HepG2 (cell line): Measurements from ENCODE around the gene KMT2E.

ENCODE experiments used
- CEBPZ ChIP-seq: IDR thresholded peaks from 2 replicates; pipeline ENCODE4 v1.6.1; 2012; ENCODE audit warnings: low read length, improper control_type of control experiment
- CTCF ChIP-seq: sonication (generic); formaldehyde crosslinking; IDR thresholded peaks from 2 replicates; pipeline ENCODE4 v1.5.0; 2020; ENCODE audit warnings: mild to moderate bottlenecking, missing genetic modification reagents, moderate library complexity
- HDAC1 ChIP-seq: sonication (generic); formaldehyde crosslinking; IDR thresholded peaks from 2 replicates; pipeline ENCODE4 v1.5.1; 2020; ENCODE audit warnings: mild to moderate bottlenecking, missing genetic modification reagents
- MED13 ChIP-seq: sonication (generic); formaldehyde crosslinking; IDR thresholded peaks from 2 replicates; pipeline ENCODE4 v1.5.0; 2020; ENCODE audit warnings: missing genetic modification reagents
- POLR2A ChIP-seq, 2 experiments: IDR thresholded peaks; 2 replicates each; pipeline ENCODE4 v1.6.1; 2011; ENCODE audit warnings: low read depth in 2 of 2, low read length in 2 of 2, mild to moderate bottlenecking in 1 of 2, moderate library complexity in 1 of 2; ENCODE audit not compliant: insufficient read depth in 1 of 2
- STAT6 ChIP-seq: sonication (generic); formaldehyde crosslinking; IDR thresholded peaks from 2 replicates; pipeline ENCODE4 v1.4.0; 2020; ENCODE audit warnings: missing genetic modification reagents, mild to moderate bottlenecking, borderline replicate concordance
- TCF7L2 ChIP-seq: IDR thresholded peaks from 2 replicates; pipeline ENCODE4 v1.6.1; 2011; ENCODE audit warnings: mild to moderate bottlenecking, low read depth, low read length, moderate library complexity
- ZSCAN29 ChIP-seq: sonication (generic); formaldehyde crosslinking; conservative IDR thresholded peaks from 2 replicates; pipeline ENCODE4 v1.4.0; 2020; ENCODE audit warnings: mild to moderate bottlenecking, missing genetic modification reagents

- TF ChIP-seq ZSCAN29 (no peak), CTCF (CRISPR knock-in tag) (no peak), STAT6 (CRISPR knock-in tag) (no peak), POLR2A (IDR thresholded peaks at IDR 0.05; ENCODE audit: insufficient read depth in 1 of 2, low read depth in 2 of 2, low read length in 2 of 2) (no peak), CEBPZ (no peak), TCF7L2 (no peak), HDAC1 (CRISPR knock-in tag) (no peak), MED13 (CRISPR knock-in tag) (no peak)
Observed at GRCh38 chr7:105015390-105015965, 1.5 kb downstream of the KMT2E start.
